HEK293 (cell line): Measurements from ENCODE around the gene LST1.

ENCODE experiments used
- GLIS2 ChIP-seq: fragments of 450-650 bp; formaldehyde crosslinking; IDR thresholded peaks from 2 replicates; pipeline ENCODE4 v1.5.1; 2016; ENCODE audit warnings: missing biosample characterization, missing genetic modification characterization
- HOXA7 ChIP-seq: sonication (generic); formaldehyde crosslinking; IDR thresholded peaks from 2 replicates; pipeline ENCODE4 v1.8.1; 2022; ENCODE audit warnings: missing genetic modification reagents, borderline replicate concordance
- KLF16 ChIP-seq: fragments of 450-650 bp; formaldehyde crosslinking; IDR thresholded peaks from 2 replicates; pipeline ENCODE4 v1.5.1; 2017; ENCODE audit warnings: missing biosample characterization, missing genetic modification characterization
- SP7 ChIP-seq: fragments of 450-650 bp; formaldehyde crosslinking; IDR thresholded peaks from 2 replicates; pipeline ENCODE4 v1.5.1; 2016; ENCODE audit warnings: missing biosample characterization, missing genetic modification characterization
- YY2 ChIP-seq: fragments of 450-650 bp; formaldehyde crosslinking; IDR thresholded peaks from 2 replicates; pipeline ENCODE4 v1.5.1; 2016; ENCODE audit warnings: missing biosample characterization, missing genetic modification characterization
- ZFP37 ChIP-seq: fragments of 450-650 bp; formaldehyde crosslinking; IDR thresholded peaks from 2 replicates; pipeline ENCODE4 v1.5.1; 2016; ENCODE audit warnings: missing biosample characterization, missing genetic modification characterization
- ZFP41 ChIP-seq: fragments of 450-650 bp; formaldehyde crosslinking; IDR thresholded peaks from 2 replicates; pipeline ENCODE4 v1.5.1; 2016; ENCODE audit warnings: missing biosample characterization, missing genetic modification characterization, borderline replicate concordance
- ZNF121 ChIP-seq: fragments of 450-650 bp; formaldehyde crosslinking; IDR thresholded peaks from 2 replicates; pipeline ENCODE4 v1.5.1; 2016; ENCODE audit warnings: missing biosample characterization, missing genetic modification characterization
- ZNF146 ChIP-seq: fragments of 450-650 bp; formaldehyde crosslinking; IDR thresholded peaks from 2 replicates; pipeline ENCODE4 v1.5.1; 2016; ENCODE audit warnings: missing biosample characterization, missing genetic modification characterization
- ZNF174 ChIP-seq: fragments of 450-650 bp; formaldehyde crosslinking; IDR thresholded peaks from 2 replicates; pipeline ENCODE4 v1.5.0; 2017; ENCODE audit warnings: missing biosample characterization, mild to moderate bottlenecking, missing genetic modification characterization
- ZNF175 ChIP-seq: fragments of 450-650 bp; formaldehyde crosslinking; IDR thresholded peaks from 2 replicates; pipeline ENCODE4 v1.5.1; 2016; ENCODE audit warnings: missing biosample characterization, missing genetic modification characterization
- ZNF202 ChIP-seq: fragments of 450-650 bp; formaldehyde crosslinking; IDR thresholded peaks from 2 replicates; pipeline ENCODE4 v1.5.1; 2016; ENCODE audit warnings: missing biosample characterization, missing genetic modification characterization, borderline replicate concordance
- ZNF211 ChIP-seq: fragments of 450-650 bp; formaldehyde crosslinking; IDR thresholded peaks from 2 replicates; pipeline ENCODE4 v1.5.1; 2016; ENCODE audit warnings: low read depth, missing biosample characterization, missing genetic modification characterization
- ZNF239 ChIP-seq: fragments of 450-650 bp; formaldehyde crosslinking; IDR thresholded peaks from 2 replicates; pipeline ENCODE4 v1.5.1; 2016; ENCODE audit warnings: missing biosample characterization, missing genetic modification characterization
- ZNF266 ChIP-seq: fragments of 450-650 bp; formaldehyde crosslinking; IDR thresholded peaks from 2 replicates; pipeline ENCODE4 v1.5.1; 2016; ENCODE audit warnings: missing biosample characterization, missing genetic modification characterization, low read depth
- ZNF324 ChIP-seq: fragments of 450-650 bp; formaldehyde crosslinking; IDR thresholded peaks from 2 replicates; pipeline ENCODE4 v1.5.1; 2016; ENCODE audit warnings: missing biosample characterization, missing genetic modification characterization
- ZNF350 ChIP-seq: fragments of 450-650 bp; formaldehyde crosslinking; IDR thresholded peaks from 2 replicates; pipeline ENCODE4 v1.5.0; 2017; ENCODE audit warnings: missing biosample characterization, mild to moderate bottlenecking, missing genetic modification characterization
- ZNF391 ChIP-seq: fragments of 450-650 bp; formaldehyde crosslinking; IDR thresholded peaks from 2 replicates; pipeline ENCODE4 v1.5.1; 2016; ENCODE audit warnings: low read depth, missing biosample characterization, missing genetic modification characterization, borderline replicate concordance
- ZNF529 ChIP-seq: fragments of 450-650 bp; formaldehyde crosslinking; IDR thresholded peaks from 2 replicates; pipeline ENCODE4 v1.5.1; 2017; ENCODE audit warnings: missing genetic modification characterization, missing biosample characterization; ENCODE audit not compliant: insufficient replicate concordance
- ZNF626 ChIP-seq: fragments of 450-650 bp; sonication (Bioruptor Pico); formaldehyde crosslinking; IDR thresholded peaks from 2 replicates; pipeline ENCODE4 v1.5.1; 2018; ENCODE audit warnings: missing biosample characterization, missing genetic modification characterization, inconsistent platforms
- ZNF660 ChIP-seq: fragments of 450-650 bp; IDR thresholded peaks from 2 replicates; pipeline ENCODE4 v1.5.1; 2018; ENCODE audit warnings: missing biosample characterization, mild to moderate bottlenecking, missing genetic modification characterization
- ZNF670 ChIP-seq: fragments of 450-650 bp; formaldehyde crosslinking; IDR thresholded peaks from 2 replicates; pipeline ENCODE4 v1.5.1; 2016; ENCODE audit warnings: missing biosample characterization, missing genetic modification characterization, low read depth
- ZNF747 ChIP-seq: fragments of 450-650 bp; formaldehyde crosslinking; IDR thresholded peaks from 2 replicates; pipeline ENCODE4 v1.5.1; 2016; ENCODE audit warnings: missing biosample characterization, missing genetic modification characterization
- ZNF837 ChIP-seq: fragments of 450-650 bp; formaldehyde crosslinking; IDR thresholded peaks from 2 replicates; pipeline ENCODE4 v1.5.1; 2016; ENCODE audit warnings: missing biosample characterization, missing genetic modification characterization
- ZSCAN16 ChIP-seq: fragments of 450-650 bp; formaldehyde crosslinking; IDR thresholded peaks from 2 replicates; pipeline ENCODE4 v1.5.1; 2016; ENCODE audit warnings: missing biosample characterization, missing genetic modification characterization
- ZSCAN30 ChIP-seq: fragments of 450-650 bp; IDR thresholded peaks from 2 replicates; pipeline ENCODE4 v1.5.1; 2018; ENCODE audit warnings: missing biosample characterization, mild to moderate bottlenecking, missing genetic modification characterization, moderate library complexity
- ZXDB ChIP-seq: fragments of 450-650 bp; formaldehyde crosslinking; IDR thresholded peaks from 2 replicates; pipeline ENCODE4 v1.5.1; 2016; ENCODE audit warnings: missing biosample characterization, missing genetic modification characterization
- TF ChIP-seq, protein P1 (sequence below): fragments of 450-650 bp; formaldehyde crosslinking; IDR thresholded peaks from 2 replicates; pipeline ENCODE4 v1.5.1; 2017; ENCODE audit warnings: missing biosample characterization, missing genetic modification characterization
- TF ChIP-seq, protein P2 (sequence below): fragments of 450-650 bp; formaldehyde crosslinking; IDR thresholded peaks from 2 replicates; pipeline ENCODE4 v1.5.1; 2016; ENCODE audit warnings: missing biosample characterization, missing genetic modification characterization
- TF ChIP-seq, protein P3 (sequence below): fragments of 450-650 bp; formaldehyde crosslinking; IDR thresholded peaks from 2 replicates; pipeline ENCODE4 v1.5.1; 2016; ENCODE audit warnings: missing biosample characterization, missing genetic modification characterization
- TF ChIP-seq, protein P4 (sequence below): fragments of 450-650 bp; formaldehyde crosslinking; IDR thresholded peaks from 2 replicates; pipeline ENCODE4 v1.5.1; 2016; ENCODE audit warnings: missing biosample characterization, missing genetic modification characterization

Gene LST1

DNA sequence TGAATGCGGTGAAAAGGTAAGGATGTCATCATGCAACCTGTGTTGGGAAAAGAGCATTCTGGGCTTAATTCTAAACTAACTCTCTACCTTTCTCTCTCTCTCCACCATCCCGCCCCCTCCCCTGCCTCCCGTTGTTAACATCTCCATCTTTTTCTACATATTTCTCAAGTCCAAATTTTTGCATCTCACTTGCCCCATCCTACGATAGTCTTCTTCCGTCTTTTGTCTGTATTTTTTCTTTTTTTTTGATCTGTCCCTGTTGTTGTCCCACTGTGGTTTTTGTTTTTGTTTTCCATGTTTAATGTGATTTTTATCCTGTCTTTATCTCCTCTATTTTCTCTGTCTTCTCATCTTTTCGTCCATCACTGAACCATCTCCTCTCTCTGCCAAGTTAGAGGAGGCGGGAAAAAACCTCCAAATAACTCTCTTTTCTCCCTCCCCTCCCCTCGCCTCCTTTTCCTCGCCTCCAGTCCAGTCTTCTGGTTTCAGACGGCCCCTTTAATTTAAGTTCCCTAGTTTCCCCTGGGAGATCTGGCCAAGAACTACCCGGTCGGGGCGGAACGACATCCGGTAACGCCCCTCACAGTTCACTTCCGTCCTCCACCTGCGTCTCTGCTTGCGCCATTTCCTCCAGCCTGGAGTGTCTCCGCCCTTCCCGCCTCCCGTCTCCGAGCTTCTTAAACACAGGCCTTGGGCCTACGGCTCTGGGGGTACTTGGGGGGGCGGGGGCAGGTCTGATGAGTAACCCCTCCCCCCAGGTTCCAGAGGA lies 38.9 kb upstream of the LST1 start, which contains the start of gene NFKBIL1 (continued):
- TF ChIP-seq YY2 (tag by site-specific recombination): peak; percentile 72
- no peak for TF ChIP-seq ZNF202 (tag by site-specific recombination)
- no peak; the same call in 1 of the 2 replicates for TF ChIP-seq ZNF266 (tag by site-specific recombination)
- no peak for TF ChIP-seq ZNF626
- TF ChIP-seq, protein P1, sequence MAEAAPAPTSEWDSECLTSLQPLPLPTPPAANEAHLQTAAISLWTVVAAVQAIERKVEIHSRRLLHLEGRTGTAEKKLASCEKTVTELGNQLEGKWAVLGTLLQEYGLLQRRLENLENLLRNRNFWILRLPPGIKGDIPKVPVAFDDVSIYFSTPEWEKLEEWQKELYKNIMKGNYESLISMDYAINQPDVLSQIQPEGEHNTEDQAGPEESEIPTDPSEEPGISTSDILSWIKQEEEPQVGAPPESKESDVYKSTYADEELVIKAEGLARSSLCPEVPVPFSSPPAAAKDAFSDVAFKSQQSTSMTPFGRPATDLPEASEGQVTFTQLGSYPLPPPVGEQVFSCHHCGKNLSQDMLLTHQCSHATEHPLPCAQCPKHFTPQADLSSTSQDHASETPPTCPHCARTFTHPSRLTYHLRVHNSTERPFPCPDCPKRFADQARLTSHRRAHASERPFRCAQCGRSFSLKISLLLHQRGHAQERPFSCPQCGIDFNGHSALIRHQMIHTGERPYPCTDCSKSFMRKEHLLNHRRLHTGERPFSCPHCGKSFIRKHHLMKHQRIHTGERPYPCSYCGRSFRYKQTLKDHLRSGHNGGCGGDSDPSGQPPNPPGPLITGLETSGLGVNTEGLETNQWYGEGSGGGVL: peak; percentile 70
- TF ChIP-seq ZNF391: no peak; the same call in none of the 2 replicates
- TF ChIP-seq ZNF350: no peak
- no peak for TF ChIP-seq ZNF529 (tag by site-specific recombination)
- TF ChIP-seq, protein P2, sequence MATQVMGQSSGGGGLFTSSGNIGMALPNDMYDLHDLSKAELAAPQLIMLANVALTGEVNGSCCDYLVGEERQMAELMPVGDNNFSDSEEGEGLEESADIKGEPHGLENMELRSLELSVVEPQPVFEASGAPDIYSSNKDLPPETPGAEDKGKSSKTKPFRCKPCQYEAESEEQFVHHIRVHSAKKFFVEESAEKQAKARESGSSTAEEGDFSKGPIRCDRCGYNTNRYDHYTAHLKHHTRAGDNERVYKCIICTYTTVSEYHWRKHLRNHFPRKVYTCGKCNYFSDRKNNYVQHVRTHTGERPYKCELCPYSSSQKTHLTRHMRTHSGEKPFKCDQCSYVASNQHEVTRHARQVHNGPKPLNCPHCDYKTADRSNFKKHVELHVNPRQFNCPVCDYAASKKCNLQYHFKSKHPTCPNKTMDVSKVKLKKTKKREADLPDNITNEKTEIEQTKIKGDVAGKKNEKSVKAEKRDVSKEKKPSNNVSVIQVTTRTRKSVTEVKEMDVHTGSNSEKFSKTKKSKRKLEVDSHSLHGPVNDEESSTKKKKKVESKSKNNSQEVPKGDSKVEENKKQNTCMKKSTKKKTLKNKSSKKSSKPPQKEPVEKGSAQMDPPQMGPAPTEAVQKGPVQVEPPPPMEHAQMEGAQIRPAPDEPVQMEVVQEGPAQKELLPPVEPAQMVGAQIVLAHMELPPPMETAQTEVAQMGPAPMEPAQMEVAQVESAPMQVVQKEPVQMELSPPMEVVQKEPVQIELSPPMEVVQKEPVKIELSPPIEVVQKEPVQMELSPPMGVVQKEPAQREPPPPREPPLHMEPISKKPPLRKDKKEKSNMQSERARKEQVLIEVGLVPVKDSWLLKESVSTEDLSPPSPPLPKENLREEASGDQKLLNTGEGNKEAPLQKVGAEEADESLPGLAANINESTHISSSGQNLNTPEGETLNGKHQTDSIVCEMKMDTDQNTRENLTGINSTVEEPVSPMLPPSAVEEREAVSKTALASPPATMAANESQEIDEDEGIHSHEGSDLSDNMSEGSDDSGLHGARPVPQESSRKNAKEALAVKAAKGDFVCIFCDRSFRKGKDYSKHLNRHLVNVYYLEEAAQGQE (tag by site-specific recombination): peak; percentile 41; the same call in 1 of the 2 replicates
- TF ChIP-seq ZNF146 (tag by site-specific recombination): 0 out of 2 replicates have a peak, but pooled peaks have one; percentile 14
- no peak for TF ChIP-seq ZNF837 (tag by site-specific recombination)
- peak; percentile 93 for TF ChIP-seq ZNF660 (tag by site-specific recombination)
- no peak for TF ChIP-seq ZNF747 (tag by site-specific recombination)
- TF ChIP-seq ZSCAN16: peak; percentile 43; the same call in 1 of the 2 replicates
- TF ChIP-seq ZNF239 (tag by site-specific recombination): peak; percentile 55
- peak; percentile 97 for TF ChIP-seq KLF16 (tag by site-specific recombination)
- TF ChIP-seq, protein P3, sequence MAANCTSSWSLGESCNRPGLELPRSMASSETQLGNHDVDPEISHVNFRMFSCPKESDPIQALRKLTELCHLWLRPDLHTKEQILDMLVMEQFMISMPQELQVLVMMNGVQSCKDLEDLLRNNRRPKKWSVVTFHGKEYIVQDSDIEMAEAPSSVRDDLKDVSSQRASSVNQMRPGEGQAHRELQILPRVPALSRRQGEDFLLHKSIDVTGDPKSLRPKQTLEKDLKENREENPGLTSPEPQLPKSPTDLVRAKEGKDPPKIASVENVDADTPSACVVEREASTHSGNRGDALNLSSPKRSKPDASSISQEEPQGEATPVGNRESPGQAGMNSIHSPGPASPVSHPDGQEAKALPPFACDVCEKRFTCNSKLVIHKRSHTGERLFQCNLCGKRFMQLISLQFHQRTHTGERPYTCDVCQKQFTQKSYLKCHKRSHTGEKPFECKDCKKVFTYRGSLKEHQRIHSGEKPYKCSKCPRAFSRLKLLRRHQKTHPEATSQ: peak; percentile 55; the same call in 1 of the 2 replicates
- TF ChIP-seq ZNF175 (tag by site-specific recombination): no peak
- peak; percentile 86 for TF ChIP-seq ZXDB (tag by site-specific recombination)
- TF ChIP-seq ZFP37 (tag by site-specific recombination): 0 out of 2 replicates have a peak, but pooled peaks have one; percentile 35
- TF ChIP-seq HOXA7: no peak
- TF ChIP-seq ZNF211: no peak; the same call in 1 of the 2 replicates
- peak; percentile 90 for TF ChIP-seq ZNF324 (tag by site-specific recombination)
- TF ChIP-seq ZNF174: no peak
- TF ChIP-seq GLIS2: peak; percentile 90
- TF ChIP-seq, protein P4, sequence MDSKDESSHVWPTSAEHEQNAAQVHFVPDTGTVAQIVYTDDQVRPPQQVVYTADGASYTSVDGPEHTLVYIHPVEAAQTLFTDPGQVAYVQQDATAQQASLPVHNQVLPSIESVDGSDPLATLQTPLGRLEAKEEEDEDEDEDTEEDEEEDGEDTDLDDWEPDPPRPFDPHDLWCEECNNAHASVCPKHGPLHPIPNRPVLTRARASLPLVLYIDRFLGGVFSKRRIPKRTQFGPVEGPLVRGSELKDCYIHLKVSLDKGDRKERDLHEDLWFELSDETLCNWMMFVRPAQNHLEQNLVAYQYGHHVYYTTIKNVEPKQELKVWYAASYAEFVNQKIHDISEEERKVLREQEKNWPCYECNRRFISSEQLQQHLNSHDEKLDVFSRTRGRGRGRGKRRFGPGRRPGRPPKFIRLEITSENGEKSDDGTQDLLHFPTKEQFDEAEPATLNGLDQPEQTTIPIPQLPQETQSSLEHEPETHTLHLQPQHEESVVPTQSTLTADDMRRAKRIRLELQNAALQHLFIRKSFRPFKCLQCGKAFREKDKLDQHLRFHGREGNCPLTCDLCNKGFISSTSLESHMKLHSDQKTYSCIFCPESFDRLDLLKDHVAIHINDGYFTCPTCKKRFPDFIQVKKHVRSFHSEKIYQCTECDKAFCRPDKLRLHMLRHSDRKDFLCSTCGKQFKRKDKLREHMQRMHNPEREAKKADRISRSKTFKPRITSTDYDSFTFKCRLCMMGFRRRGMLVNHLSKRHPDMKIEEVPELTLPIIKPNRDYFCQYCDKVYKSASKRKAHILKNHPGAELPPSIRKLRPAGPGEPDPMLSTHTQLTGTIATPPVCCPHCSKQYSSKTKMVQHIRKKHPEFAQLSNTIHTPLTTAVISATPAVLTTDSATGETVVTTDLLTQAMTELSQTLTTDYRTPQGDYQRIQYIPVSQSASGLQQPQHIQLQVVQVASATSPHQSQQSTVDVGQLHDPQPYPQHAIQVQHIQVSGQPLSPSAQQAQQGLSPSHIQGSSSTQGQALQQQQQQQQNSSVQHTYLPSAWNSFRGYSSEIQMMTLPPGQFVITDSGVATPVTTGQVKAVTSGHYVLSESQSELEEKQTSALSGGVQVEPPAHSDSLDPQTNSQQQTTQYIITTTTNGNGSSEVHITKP (tag by site-specific recombination): peak; percentile 96
- TF ChIP-seq ZNF121 (tag by site-specific recombination): no peak
- TF ChIP-seq ZNF670 (tag by site-specific recombination): no peak
- peak; percentile 82 for TF ChIP-seq SP7
- TF ChIP-seq ZFP41 (tag by site-specific recombination): no peak
- peak; percentile 97 for TF ChIP-seq ZSCAN30 (tag by site-specific recombination)
